Coronary artery (tissue), 2 donors: ENCODE results near the gene CD2.
A peak's percentile ranks its signal among the peaks of the same experiment; 100 is the strongest.

Source experiments
- DNase-seq: peaks from one replicate; pipeline ENCODE4 v3.0.0-alpha.2; 2017; ENCODE audit warnings: low spot score
- H3K27ac ChIP-seq, 2 donors: fragments of 200-600 bp; sonication (generic); one replicate each; pipeline ENCODE4 v1.5.1; 2016 to 2019
- H3K4me3 ChIP-seq: fragments of 200-600 bp; sonication (generic); 2 replicates; pipeline ENCODE4 v1.5.1; 2016; ENCODE audit warnings: mild to moderate bottlenecking, moderate library complexity
- CTCF ChIP-seq: fragments of 200-600 bp; sonication (generic); IDR thresholded peaks from one replicate; pipeline ENCODE4 v1.5.1; 2019; ENCODE audit warnings: antibody characterized with exemption

CD2 gene

GRCh38 chr1:116721451-116722007 lies 32.7 kb upstream of the CD2 start:
- Histone ChIP-seq H3K4me3 (no peak overlapping the region), H3K27ac (no peak overlapping the region)
- no peak for DNase-seq
- TF ChIP-seq CTCF: no peak

GRCh38 chr1:116722016-116722838 lies 32.0 kb upstream of the CD2 start:
- Histone ChIP-seq H3K4me3 (no peak overlapping the region), H3K27ac (no peak overlapping the region)
- no peak for DNase-seq
- no peak for TF ChIP-seq CTCF

GRCh38 chr1:116724765-116725375 lies 29.4 kb upstream of the CD2 start:
- H3K4me3 ChIP-seq: no peak overlapping the region
- no peak overlapping the region for H3K27ac ChIP-seq
- no peak for DNase-seq
- TF ChIP-seq CTCF: peak; percentile 18

- no peak overlapping the region for H3K4me3 ChIP-seq
- TF ChIP-seq CTCF: no peak
- H3K27ac ChIP-seq: no peak overlapping the region
- DNase-seq: no peak
Observed at GRCh38 chr1:116725798-116726197, 28.4 kb upstream of the CD2 start.

GRCh38 chr1:116726872-116727820 lies 27.1 kb upstream of the CD2 start:
- H3K27ac ChIP-seq: no peak overlapping the region
- TF ChIP-seq CTCF: no peak
- H3K4me3 ChIP-seq: no peak overlapping the region
- no peak for DNase-seq

GRCh38 chr1:116731439-116731838 lies 22.8 kb upstream of the CD2 start:
- no peak overlapping the region for H3K27ac ChIP-seq
- no peak overlapping the region for H3K4me3 ChIP-seq
- no peak for DNase-seq
- TF ChIP-seq CTCF: no peak
